Panc1 (cell line): ENCODE results near the gene NCK1.

Experiments
- POLR2AphosphoS5 ChIP-seq: IDR thresholded peaks from 2 replicates; pipeline ENCODE4 v1.6.1; 2012; ENCODE audit warnings: mild to moderate bottlenecking, low read depth, low read length, moderate library complexity
- TCF7L2 ChIP-seq: IDR thresholded peaks from 2 replicates; pipeline ENCODE4 v1.6.1; 2011; ENCODE audit warnings: mild to moderate bottlenecking, low read depth, low read length, inconsistent platforms
- TF ChIP-seq, protein P1 (sequence below): fragments of 450-650 bp; IDR thresholded peaks from 2 replicates; pipeline ENCODE4 v1.5.1; 2017; ENCODE audit warnings: mild to moderate bottlenecking
- TF ChIP-seq, protein P2 (sequence below), 2 experiments: IDR thresholded peaks; 2 replicates each; pipeline ENCODE4 v1.6.1; 2011 to 2012; ENCODE audit warnings: low read depth in 2 of 2, control low read depth in 1 of 2, low read length in 1 of 2, mild to moderate bottlenecking in 1 of 2, moderate library complexity in 1 of 2; ENCODE audit not compliant: insufficient read depth in 1 of 2

DNA sequence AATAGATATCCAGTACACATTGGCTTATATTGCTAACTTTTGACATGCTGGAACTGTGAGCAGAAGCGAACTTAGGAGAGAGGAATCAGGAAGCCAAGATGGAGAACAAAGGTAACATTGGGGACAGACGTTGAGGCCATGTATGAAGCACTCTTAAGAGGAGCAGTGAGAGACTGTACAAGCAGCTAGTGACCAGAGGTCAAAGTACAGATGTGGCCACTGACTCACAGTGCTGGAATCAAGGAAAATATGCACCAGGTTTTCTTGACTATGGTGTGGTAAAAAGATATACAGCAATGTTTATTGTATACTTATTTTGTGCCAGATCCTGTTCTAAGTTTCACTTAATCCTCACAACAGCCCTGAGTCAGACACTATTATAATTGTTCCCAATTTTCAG is 93.8 kb downstream of the NCK1 start:
- TF ChIP-seq POLR2AphosphoS5: no peak
- TF ChIP-seq, protein P1, sequence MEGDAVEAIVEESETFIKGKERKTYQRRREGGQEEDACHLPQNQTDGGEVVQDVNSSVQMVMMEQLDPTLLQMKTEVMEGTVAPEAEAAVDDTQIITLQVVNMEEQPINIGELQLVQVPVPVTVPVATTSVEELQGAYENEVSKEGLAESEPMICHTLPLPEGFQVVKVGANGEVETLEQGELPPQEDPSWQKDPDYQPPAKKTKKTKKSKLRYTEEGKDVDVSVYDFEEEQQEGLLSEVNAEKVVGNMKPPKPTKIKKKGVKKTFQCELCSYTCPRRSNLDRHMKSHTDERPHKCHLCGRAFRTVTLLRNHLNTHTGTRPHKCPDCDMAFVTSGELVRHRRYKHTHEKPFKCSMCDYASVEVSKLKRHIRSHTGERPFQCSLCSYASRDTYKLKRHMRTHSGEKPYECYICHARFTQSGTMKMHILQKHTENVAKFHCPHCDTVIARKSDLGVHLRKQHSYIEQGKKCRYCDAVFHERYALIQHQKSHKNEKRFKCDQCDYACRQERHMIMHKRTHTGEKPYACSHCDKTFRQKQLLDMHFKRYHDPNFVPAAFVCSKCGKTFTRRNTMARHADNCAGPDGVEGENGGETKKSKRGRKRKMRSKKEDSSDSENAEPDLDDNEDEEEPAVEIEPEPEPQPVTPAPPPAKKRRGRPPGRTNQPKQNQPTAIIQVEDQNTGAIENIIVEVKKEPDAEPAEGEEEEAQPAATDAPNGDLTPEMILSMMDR: no peak
- TF ChIP-seq, protein P2, sequence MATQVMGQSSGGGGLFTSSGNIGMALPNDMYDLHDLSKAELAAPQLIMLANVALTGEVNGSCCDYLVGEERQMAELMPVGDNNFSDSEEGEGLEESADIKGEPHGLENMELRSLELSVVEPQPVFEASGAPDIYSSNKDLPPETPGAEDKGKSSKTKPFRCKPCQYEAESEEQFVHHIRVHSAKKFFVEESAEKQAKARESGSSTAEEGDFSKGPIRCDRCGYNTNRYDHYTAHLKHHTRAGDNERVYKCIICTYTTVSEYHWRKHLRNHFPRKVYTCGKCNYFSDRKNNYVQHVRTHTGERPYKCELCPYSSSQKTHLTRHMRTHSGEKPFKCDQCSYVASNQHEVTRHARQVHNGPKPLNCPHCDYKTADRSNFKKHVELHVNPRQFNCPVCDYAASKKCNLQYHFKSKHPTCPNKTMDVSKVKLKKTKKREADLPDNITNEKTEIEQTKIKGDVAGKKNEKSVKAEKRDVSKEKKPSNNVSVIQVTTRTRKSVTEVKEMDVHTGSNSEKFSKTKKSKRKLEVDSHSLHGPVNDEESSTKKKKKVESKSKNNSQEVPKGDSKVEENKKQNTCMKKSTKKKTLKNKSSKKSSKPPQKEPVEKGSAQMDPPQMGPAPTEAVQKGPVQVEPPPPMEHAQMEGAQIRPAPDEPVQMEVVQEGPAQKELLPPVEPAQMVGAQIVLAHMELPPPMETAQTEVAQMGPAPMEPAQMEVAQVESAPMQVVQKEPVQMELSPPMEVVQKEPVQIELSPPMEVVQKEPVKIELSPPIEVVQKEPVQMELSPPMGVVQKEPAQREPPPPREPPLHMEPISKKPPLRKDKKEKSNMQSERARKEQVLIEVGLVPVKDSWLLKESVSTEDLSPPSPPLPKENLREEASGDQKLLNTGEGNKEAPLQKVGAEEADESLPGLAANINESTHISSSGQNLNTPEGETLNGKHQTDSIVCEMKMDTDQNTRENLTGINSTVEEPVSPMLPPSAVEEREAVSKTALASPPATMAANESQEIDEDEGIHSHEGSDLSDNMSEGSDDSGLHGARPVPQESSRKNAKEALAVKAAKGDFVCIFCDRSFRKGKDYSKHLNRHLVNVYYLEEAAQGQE (IDR thresholded peaks at IDR 0.05; ENCODE audit: insufficient read depth in 1 of 2, low read depth in 2 of 2, low read length in 1 of 2): no peak
- no peak for TF ChIP-seq TCF7L2
